GM12801 (cell line): ENCODE data around the gene ROR1.

Experiments used
- TF ChIP-seq, protein P1 (sequence below): IDR thresholded peaks from one replicate; pipeline ENCODE4 v1.5.1; 2011; ENCODE audit warnings: control low read depth; ENCODE audit not compliant: insufficient read length; ENCODE audit errors: extremely low read depth

Gene ROR1

DNA sequence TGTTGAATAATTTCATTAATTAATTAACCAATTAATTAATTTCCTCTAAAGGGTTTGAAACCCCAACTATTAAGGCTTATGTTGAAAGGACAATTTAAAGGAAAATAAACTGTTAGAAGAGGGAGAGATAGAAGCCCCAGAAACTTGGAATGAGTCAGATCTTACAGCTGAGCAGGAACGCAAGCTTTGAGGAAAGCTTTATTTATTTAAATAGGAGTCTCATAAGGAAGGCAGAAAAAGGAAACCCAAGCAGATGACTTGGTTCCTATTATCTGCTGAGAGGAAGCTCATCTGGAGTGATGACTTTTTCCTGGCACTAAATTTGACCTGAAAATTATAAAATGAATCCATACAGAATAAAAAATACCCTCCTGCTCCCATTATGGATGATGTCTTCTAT, 105.1 kb downstream of the ROR1 start:
- TF ChIP-seq, protein P1, sequence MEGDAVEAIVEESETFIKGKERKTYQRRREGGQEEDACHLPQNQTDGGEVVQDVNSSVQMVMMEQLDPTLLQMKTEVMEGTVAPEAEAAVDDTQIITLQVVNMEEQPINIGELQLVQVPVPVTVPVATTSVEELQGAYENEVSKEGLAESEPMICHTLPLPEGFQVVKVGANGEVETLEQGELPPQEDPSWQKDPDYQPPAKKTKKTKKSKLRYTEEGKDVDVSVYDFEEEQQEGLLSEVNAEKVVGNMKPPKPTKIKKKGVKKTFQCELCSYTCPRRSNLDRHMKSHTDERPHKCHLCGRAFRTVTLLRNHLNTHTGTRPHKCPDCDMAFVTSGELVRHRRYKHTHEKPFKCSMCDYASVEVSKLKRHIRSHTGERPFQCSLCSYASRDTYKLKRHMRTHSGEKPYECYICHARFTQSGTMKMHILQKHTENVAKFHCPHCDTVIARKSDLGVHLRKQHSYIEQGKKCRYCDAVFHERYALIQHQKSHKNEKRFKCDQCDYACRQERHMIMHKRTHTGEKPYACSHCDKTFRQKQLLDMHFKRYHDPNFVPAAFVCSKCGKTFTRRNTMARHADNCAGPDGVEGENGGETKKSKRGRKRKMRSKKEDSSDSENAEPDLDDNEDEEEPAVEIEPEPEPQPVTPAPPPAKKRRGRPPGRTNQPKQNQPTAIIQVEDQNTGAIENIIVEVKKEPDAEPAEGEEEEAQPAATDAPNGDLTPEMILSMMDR, result no peak

DNA sequence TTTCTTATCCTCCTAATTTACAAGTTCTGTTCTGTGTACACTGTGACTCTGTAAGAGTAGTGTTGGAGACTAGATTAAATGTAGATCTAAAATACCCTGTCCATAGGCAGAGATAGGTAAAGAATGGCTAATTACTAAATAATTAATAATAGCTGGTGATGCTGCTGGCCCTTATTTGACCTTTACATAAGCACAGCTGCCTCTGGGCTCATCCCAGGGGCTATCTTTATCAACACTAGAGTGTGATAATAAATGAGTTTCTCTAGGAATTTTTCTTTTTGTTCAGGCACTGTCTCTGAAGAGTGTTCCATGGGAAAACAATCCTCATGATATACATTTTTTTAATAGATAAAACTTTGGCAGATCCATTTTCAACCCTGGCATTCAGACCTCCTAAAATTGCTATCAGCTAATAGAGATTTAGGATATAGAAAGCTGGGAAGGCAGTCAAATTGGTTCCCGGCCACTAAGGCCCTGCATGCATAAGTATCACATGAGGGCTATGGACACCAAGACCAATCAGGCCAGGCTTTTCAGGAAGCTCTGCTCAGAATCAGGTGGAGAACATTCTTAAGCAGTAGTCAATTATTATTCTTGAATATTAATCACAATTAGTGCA, 107.2 kb downstream of the ROR1 start:
- TF ChIP-seq, protein P1, result no peak

DNA sequence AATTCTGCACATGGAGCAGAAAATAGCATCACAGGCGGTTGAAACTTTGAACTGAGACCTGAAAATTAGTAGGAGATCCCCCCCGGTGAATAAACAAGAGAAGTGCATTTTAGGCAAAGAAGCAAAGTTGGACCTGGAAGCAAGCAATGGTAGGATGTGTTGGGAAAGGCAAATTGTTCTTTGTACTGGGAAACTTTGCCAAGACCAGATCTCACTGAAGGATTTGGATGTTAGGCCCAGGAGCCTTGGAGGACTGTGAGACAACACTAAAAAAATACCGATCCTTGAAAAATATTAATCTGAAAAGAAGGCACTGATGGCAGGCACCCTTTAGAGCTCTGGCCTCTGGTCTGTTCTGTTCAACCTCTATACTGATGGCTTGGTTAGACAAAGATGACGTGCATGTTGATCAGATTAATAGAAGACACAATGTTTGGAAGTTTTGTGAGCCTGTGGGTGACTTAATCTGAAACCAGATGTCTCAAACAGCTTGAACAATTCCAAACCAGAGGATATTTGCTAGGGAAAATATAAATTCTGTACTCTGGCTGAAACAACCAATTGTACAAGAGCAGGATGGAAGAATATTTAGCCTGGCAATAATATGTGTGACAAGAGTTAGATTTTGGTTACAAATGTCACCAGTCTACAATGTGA, 108.4 kb downstream of the ROR1 start:
- TF ChIP-seq, protein P1, result no peak

DNA sequence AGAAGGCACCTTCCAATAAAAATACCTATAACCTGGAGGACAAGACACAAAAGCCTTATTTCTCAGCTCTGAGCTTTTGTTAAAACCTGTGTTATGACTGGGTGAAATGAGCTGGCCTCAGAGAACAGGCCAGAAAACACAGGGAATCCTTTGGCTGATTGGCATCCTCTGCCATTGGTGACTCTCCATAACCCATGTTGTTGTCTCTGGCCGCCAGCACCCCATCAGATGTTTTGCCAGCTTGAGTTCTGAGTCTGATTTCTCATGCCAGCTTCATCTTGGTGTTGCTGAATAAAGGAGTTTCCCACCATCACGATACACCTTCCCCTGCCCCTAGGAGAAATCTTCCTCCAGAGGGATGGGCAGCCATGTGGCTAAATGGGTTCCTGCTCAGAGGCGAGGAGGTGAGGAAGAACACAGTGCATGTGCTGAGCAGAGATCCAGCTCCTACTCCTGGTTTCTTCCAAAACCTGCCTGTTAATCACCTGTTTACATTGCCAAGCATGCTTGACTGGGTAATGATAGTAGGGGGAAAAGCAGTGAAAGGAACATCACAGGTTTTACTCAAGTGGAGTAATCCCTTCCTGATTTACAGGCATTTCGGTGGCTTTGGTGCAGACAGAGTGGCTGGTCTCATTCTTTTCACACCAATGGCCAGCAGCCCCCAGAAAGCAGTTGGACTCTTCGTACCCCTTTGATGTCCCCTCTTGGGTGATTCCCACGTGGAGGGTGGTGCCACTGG, 109.8 kb downstream of the ROR1 start:
- TF ChIP-seq, protein P1, result no peak

DNA sequence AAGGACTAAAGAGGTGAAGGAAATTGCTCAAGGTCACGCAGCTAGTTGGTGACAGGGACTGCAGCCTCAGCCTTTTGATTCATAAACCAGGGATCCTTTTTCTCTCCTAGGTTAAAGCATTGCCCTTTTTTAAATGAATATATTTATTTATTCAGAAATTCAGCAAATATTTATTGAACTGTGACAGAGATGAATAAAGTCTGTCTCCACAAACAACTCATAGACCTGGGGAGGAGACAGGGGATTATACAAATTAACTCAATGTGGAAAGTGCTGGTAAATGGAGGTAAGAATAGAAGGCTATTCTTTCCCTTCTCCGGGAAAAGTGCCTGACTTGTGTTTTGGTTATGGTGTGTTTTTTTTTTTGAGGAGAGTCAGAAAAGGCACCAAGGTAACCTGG, 110.7 kb downstream of the ROR1 start:
- TF ChIP-seq, protein P1, result no peak

DNA sequence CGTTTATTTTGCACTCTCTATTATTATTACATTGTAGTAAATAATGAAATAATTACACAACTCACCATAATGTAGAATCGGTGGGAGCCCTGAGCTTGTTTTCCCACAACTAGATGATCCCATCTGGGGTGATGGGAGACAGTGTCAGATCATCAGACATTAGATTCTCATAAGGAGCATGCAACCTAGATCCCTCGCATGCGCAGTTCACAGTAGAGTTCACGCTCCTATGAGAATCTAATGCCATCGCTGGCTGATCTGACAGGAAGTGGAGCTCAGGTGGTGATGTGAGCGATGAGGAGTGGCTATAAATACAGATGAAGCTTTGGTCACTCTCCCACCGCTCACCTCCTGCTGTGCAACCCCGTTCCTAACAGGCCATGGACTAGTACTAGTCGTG, 112.1 kb downstream of the ROR1 start:
- TF ChIP-seq, protein P1, result no peak

DNA sequence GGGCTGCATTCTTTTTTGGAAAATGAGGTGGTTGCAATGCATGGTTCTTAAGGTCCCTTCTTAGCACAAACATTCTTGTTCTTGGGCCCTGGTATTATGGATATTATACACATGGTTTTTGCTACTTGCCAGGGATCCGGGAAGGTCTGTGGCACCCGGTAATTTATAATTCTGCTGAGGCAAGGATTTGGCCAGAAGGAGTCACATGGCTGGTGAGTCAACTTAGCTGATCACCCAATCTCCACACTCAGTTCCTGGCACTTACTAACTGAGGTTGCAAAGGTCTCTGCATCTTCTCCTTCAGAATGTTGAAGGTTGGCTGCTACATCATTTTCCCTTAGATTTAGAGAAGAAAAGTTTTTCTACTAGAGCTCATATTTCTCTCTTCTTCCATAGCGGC, 112.5 kb downstream of the ROR1 start:
- TF ChIP-seq, protein P1, result no peak
